Ecto neural progenitor cell (in vitro differentiated cells): ENCODE data around the gene PDSS1.
"Not testable (repeated sequence)": the region's sequence is repeated elsewhere in the genome, so short reads cannot be mapped to it uniquely, and the experiment has no call there.

Source experiments
- DNase-seq: peaks from one replicate; pipeline ENCODE4 v3.0.0-alpha.2; 2018; ENCODE audit warnings: low spot score

The PDSS1 gene

GRCh38 chr10:26739071-26739631, 41.6 kb downstream of the PDSS1 start:
- DNase-seq, result no peak

- DNase-seq, result no peak
Measured at GRCh38 chr10:26741368-26741767, 43.9 kb downstream of the PDSS1 start.

GRCh38 chr10:26743091-26743490, 45.6 kb downstream of the PDSS1 start:
- DNase-seq, result no peak

GRCh38 chr10:26743841-26744240, 46.3 kb downstream of the PDSS1 start:
- no peak for DNase-seq

GRCh38 chr10:26746061-26746460, 48.6 kb downstream of the PDSS1 start:
- no peak for DNase-seq

- DNase-seq, result no peak
Measured at GRCh38 chr10:26755443-26755903, 58.0 kb downstream of the PDSS1 start.

- no peak for DNase-seq
Measured at GRCh38 chr10:26759008-26759407, 61.5 kb downstream of the PDSS1 start.

- no peak for DNase-seq
Measured at GRCh38 chr10:26765549-26765948, 68.0 kb downstream of the PDSS1 start.

- no peak for DNase-seq
Measured at GRCh38 chr10:26770069-26770468, 72.6 kb downstream of the PDSS1 start.

- no peak for DNase-seq
Measured at GRCh38 chr10:26773633-26774032, 76.1 kb downstream of the PDSS1 start.

GRCh38 chr10:26776258-26776657, 78.8 kb downstream of the PDSS1 start:
- no peak for DNase-seq

- no peak for DNase-seq
Measured at GRCh38 chr10:26777686-26778085, 80.2 kb downstream of the PDSS1 start.

GRCh38 chr10:26779176-26779860, 81.8 kb downstream of the PDSS1 start:
- no peak for DNase-seq

- DNase-seq, result no peak
Measured at GRCh38 chr10:26780106-26780792, 82.7 kb downstream of the PDSS1 start.

- DNase-seq, result no peak
Measured at GRCh38 chr10:26780793-26781601, 83.5 kb downstream of the PDSS1 start.

- no peak for DNase-seq
Measured at GRCh38 chr10:26781797-26782196, 84.3 kb downstream of the PDSS1 start.

- no peak for DNase-seq
Measured at GRCh38 chr10:26787362-26787761, 89.9 kb downstream of the PDSS1 start.

- not testable (repeated sequence) for DNase-seq
Measured at GRCh38 chr10:26789779-26790178, 92.3 kb downstream of the PDSS1 start.

- DNase-seq, result no peak
Measured at GRCh38 chr10:26790221-26790995, 92.9 kb downstream of the PDSS1 start.

- DNase-seq, result no peak
Measured at GRCh38 chr10:26792758-26793495, 95.4 kb downstream of the PDSS1 start.
